DMS114 treated with DMSO at 0.1 percent for 48 hours (cell line): Measurements from ENCODE around the gene HEY2.
"Not testable (repeated sequence)": the region's sequence is repeated elsewhere in the genome, so short reads cannot be mapped to it uniquely, and the experiment has no call there.

ENCODE experiments used
- DNase-seq: peaks from one replicate; lab custom pipeline; 2025; ENCODE audit not compliant: unreplicated experiment; lab: John Stamatoyannopoulos, UW

Gene HEY2

GRCh38 chr6:125769147-125769783 is 19.8 kb downstream of the HEY2 start:
- no peak for DNase-seq

DNA sequence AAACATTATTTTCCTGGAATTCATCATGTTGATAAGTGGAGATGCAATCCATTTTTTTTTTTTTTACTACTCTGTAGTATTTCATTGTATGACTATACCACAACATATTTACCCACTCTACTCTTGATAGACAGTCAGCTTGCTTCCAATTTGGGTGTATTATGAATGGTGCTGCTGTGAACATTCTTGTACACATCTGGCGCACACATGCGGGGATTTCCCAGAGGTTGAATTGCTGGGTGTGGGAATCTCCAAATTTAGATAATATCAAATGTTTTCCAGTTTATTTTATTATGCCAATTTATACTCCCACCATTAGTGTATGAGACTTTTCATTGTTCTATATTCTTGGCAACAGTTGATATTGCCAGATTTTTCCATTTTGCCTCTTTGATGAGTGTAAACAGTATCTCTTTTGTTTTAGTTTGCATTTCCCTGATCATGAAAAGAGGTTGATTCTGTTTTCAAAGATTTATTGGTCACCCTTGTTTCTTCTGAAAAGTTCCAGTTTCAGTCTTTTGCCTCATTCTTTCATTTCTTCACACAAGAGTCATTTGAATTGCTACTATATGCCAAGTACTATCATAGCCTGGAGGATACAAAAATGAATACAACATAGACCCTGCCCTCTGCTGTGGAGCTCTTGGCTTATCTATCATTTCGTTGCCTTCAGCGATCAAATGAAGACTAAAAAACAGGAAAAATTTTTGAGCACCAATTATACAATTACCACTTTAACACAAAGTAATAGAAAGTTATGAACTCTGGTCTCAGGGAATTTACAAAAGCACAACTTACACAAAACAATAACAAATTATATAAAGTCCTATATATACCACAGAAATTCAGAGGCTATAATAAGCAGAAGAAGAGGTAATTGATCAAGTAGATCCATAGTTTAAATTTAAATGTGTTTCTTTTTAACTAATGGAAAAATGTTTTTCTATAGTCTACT is 24.2 kb downstream of the HEY2 start:
- no peak for DNase-seq

- DNase-seq: not testable (repeated sequence)
These were observed 26.8 kb downstream of the HEY2 start for GRCh38 chr6:125776107-125776826.

DNA sequence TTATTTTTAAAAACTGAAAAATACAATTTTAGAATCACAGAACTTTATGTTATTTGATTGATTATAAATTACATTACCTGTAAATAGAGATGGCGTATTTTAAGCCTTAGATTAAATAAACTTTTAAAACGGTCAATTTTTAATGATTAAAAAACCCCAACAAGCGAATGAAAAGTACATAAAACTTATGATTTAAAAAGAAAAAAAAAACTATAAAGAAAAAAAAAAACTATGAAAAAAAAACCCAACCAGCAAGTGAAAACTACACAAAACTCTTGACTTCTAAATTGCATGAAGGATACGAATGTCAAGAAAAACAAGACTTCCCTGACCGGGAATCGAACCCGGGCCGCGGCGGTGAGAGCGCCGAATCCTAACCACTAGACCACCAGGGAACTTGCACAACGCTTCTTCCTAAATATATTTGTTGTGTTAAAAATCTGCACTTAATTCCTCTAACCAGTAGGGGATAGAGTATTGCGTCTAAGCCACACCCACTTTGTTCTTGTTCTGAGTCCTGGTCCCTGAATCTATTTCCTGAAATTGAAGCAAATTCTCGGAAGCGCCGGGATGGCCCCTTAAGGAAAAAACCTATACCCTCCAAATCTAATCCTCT is 30.6 kb downstream of the HEY2 start:
- DNase-seq: peak; percentile 89

GRCh38 chr6:125780540-125781313 is 31.3 kb downstream of the HEY2 start:
- peak; percentile 58 for DNase-seq

DNA sequence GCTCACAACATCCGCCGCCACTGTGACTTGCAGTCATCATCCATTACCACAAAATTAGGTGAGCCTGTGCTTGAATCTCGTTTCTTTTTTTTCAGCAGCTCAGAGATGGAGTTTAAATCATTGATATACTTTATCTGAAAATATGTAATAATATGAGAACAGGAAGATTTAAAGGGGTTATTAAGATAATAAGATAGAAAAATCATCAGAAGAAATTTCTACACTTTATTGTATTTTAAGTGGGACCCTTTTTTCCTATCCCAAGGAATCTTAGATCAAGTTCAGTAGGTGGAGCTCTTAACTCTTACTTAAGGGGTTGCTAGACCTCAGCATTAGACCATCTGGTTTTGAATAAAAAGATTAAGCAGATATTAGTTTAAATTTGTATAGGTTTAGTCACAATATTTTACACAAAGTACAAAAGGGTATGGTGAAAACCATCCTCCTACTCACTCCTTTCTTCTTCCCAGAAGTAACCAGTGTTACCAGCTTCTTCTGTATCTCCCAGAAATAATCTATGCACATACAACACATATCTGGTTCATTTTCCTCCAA is 32.0 kb downstream of the HEY2 start:
- DNase-seq: peak; percentile 32

- no peak for DNase-seq
These were observed 34.9 kb downstream of the HEY2 start for GRCh38 chr6:125784365-125784764.

DNA sequence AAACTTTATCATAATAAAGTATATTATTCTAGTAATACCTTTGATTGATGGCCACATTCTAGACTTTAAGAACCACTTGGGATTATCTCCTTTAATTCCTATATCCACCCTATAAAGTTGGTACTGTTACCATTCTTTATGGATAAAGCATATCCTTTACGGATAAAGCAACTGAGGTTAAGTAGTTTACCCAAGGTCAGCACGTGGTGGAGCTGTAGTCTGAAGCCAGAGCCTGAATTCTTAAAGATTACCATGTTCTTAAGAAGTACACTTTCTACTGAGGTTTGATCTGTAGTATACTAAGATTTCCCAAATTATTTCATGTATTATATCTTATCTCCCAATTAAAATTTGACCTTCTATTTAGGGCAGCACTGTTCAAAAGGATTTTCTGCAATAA is 38.4 kb downstream of the HEY2 start:
- no peak for DNase-seq

GRCh38 chr6:125789167-125789566 is 39.7 kb downstream of the HEY2 start:
- no peak for DNase-seq

GRCh38 chr6:125789576-125790357 is 40.3 kb downstream of the HEY2 start:
- peak; percentile 54 for DNase-seq

DNA sequence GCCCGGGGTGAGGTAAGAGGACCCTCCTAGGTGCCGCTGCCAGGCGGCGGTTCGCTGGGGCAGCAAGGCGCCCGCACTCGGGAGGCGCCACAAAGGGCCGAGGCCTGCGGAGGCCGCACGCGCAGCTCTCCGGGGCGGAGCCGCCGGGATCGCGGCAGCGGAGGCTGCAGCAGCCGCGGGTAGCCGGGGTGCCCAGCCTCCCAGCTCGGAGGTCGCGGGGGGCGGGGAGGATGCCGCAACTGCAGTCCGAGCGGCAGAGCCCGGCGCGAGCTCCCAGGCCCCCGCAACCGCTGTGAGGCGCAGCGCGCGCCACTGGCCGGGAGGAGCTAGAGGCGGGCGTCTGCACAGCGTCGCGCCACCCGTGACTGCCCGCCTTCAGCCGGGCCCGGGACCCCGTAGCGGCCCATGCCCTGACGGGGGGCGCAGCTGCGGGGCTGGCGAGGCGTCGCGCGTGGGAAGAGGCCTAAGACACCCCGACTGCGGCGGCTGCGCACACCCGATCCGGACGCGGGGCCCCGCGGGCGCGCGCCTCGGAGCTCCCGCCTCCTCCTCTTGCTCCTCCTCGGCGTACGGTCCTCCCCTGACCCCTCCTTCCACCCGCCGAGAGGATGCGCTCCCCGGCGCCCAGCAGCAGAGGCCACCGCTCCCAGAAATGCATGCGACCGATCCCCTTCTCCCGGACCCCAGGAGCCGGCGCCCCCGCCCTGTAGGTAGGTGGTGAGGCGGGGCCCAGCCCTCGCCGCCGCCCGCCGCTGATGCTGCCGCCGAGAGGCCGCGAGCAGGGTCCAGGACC is 41.1 kb downstream of the HEY2 start, which contains the start of gene NCOA7:
Gene NCOA7, plus strand, starts transcription at position 603 of the 793 bp plus-strand sequence. CDS start 24,395 bp downstream, outside the sequence.
- peak; percentile 50 for DNase-seq

DNA sequence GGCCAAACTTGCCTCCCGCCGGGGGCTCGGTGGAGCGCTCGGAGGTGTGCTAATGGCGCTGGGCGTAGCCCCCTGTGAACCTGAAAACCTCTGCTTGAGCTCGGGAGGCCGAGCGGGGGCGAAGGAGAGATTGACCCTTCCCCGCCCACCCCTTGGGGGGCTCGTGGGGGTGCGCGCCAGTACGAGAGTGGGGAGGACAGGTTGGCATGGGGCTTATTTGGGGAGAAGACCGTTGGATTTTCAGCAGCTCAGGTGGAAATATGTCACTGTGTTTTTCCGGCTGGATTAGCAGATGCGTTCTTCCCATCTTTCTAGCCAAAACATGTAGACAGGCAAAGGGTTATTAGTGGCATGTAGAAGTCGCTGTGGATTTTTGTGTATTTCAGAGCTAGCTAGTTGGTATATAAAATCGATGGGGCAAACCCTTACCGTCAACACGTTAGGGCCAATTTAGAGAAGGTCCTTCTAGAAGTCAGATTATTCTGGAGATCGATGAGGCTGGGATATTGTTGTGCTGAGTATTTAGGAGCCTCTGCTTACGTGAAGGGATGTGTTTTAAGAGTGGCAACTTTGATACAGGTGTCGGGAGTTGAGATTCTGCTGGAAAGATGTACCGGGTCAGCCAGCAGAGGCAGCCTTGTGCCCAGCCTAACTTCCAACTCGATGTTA is 41.9 kb downstream of the HEY2 start:
- DNase-seq: peak; percentile 23

GRCh38 chr6:125791820-125792165 is 42.4 kb downstream of the HEY2 start:
- no peak for DNase-seq

GRCh38 chr6:125792172-125792571 is 42.7 kb downstream of the HEY2 start:
- no peak for DNase-seq

GRCh38 chr6:125792680-125793079 is 43.2 kb downstream of the HEY2 start:
- no peak for DNase-seq

DNA sequence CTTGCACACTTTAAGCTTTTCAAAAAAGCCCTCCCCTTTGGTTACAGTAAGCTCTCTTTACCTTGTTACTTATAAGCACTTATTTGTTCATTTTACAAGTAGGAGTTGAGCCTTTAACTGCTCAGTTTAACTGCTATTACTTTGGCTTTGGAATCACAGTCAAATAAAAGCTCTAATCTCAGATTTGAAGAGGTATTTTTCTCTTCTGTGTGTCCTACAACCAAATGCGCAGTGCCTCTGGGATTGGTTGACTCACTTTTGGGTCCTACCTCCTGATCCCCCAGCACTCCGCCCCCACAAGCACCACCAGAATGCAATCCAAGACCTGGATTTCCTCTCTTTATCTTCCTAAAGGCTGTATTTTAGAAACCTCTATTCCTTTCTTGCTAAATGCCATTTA is 43.8 kb downstream of the HEY2 start:
- no peak for DNase-seq

GRCh38 chr6:125793863-125794262 is 44.4 kb downstream of the HEY2 start:
- DNase-seq: no peak
